Measurements from ENCODE around the gene LARP4.
A peak's percentile ranks its signal among the peaks of the same experiment; 100 is the strongest.
"Not testable (repeated sequence)": the region's sequence is repeated elsewhere in the genome, so short reads cannot be mapped to it uniquely, and the experiment has no call there.

The LARP4 gene

GRCh38 chr12:50483488-50483887 lies 82.8 kb downstream of the LARP4 start:
- DNase-seq: no peak

- no peak for DNase-seq
These were observed 88.1 kb downstream of the LARP4 start for GRCh38 chr12:50488801-50489200.

DNA sequence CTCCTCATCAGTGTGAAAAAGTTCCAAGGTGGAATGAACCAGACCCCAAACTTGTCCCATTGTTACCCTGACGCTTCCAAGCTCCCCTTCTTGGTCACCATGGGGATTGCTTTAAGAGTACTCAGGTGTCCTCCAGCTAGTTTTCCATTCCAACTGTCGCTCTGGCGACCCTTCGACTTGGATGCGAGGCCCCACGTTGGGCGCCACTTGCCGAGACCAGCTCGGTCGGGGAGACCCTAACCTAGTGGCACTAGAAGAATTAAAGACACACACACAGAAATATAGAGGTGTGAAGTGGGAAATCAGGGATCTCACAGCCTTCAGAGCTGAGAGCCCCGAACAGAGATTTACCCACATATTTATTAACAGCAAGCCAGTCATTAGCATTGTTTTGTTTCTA lies 97.4 kb downstream of the LARP4 start:
- DNase-seq: not testable (repeated sequence)

GRCh38 chr12:50504798-50505674 lies 104.4 kb downstream of the LARP4 start, which contains the start of gene DIP2B:
Gene DIP2B, plus strand, starts transcription at chr12:50504985. Its CDS starts 156 bp downstream, at chr12:50505141.
- DNase-seq: peak; percentile 96

- DNase-seq: peak; percentile 43
These were observed 105.2 kb downstream of the LARP4 start for GRCh38 chr12:50505675-50506530.

GRCh38 chr12:50506753-50507473 lies 106.2 kb downstream of the LARP4 start:
- no peak for DNase-seq

GRCh38 chr12:50507474-50507838 lies 106.8 kb downstream of the LARP4 start:
- DNase-seq: no peak

GRCh38 chr12:50507930-50508329 lies 107.2 kb downstream of the LARP4 start:
- DNase-seq: peak; percentile 16

GRCh38 chr12:50508414-50508813 lies 107.7 kb downstream of the LARP4 start:
- no peak for DNase-seq

DNA sequence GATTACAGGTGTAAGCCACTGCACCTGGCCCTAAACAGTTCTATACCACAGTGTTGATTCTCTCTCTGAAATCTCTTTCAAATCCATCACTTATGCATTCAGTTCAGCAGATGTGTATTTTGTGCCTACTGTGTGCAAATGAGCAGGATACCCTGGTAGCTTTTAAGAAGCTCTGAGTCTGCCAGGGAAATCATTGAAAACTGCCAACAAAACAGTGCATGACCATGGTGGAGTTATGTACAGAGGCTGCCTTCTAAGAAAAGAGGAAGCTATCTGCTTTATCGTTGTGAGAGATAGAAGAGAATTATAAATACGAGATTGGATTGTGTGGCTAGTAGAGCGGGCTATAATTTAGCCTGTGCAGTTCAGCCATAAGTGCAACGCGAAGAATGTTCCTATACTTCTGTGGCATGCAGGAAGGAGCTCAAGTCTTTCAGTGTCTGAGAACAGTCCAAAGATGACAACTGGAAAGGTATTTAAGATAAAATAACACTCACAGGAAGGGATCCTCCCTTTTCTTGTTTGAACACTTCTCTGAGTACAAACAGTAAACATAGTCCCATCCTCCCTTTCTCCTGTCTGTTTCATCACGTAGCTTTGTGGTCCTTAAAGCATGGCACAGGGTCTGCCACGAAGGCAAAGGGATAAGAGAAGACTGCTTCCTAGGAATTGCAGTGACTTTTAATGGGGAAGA lies 108.4 kb downstream of the LARP4 start:
- DNase-seq: no peak

GRCh38 chr12:50514526-50515276 lies 114.0 kb downstream of the LARP4 start:
- peak; percentile 62 for DNase-seq

GRCh38 chr12:50515587-50515986 lies 114.9 kb downstream of the LARP4 start:
- DNase-seq: no peak

GRCh38 chr12:50517421-50518048 lies 116.8 kb downstream of the LARP4 start:
- peak; percentile 26 for DNase-seq

DNA sequence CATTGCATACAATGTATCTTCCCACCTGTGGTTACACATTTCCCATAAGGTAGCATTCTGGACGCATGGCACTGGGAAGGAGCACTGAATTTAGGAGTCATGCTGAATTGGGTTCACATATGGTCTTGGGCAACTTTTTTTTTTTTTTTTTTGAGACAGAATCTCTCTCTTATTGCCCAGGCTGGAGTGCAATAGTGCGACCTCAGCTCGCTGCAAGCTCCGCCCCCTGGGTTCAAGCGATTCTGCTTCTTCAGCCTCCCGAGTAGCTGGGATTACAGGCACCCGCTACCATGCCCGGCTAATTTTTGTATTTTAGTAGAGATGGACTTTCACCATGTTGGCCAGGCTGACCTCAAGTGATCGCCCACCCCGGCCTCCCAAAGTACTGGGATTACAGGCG lies 117.4 kb downstream of the LARP4 start:
- DNase-seq: no peak

DNA sequence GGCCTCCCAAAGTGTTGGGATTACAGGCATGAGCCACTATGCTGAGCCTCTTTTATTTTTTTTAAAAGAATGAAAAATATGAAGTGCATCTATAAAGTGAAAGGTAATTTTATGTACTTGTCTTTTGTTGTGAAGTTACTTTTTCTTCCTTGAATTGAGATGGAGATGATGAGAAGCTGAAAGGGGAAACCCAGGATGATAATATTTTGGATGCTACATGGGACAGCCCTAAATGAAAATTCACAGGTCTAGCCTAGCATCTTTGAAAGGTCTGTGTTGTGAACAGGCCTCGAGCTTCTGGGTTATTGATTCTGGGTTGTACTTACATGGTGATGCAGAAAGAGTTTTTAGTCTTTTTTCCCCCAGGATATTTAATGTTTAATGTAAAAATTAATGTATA lies 118.7 kb downstream of the LARP4 start:
- no peak for DNase-seq

DNA sequence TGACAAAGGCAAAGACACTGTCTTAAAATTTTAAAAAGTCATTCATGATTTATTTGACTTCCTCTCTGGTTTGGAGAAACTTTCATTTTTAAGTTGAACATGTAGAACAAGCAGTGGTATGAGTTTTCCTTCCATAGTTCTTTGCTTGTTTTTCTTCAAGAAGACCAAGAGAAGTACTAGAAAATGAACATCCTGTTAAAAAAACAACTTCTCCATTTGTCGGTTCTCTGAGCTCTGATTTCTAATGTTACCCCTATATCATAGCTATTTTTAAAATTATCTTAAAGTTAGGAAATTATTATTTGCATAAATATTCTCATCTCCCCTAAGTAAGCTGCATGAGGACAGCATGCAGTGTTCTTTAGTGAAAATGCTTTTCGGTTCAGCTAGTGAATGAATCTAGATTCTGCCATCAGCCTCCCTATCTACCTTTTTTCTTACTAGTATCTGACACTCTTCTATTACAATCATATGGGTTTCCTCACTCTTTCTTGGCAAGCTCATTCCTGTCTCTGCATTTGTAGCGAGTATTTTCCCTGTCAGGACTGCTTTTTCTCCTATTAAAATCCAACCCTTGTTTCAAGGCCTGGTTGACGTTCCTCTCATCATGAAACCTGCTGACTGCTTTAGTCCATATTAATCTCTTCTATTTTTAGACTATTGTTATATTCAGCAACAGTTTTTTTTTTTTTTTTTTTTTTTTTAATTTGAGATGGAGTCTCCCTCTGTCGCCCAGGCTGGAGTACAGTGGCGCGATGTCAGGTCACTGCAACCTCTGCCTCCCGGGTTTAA lies 119.9 kb downstream of the LARP4 start:
- DNase-seq: no peak

GRCh38 chr12:50521781-50522180 lies 121.1 kb downstream of the LARP4 start:
- not testable (repeated sequence) for DNase-seq

DNA sequence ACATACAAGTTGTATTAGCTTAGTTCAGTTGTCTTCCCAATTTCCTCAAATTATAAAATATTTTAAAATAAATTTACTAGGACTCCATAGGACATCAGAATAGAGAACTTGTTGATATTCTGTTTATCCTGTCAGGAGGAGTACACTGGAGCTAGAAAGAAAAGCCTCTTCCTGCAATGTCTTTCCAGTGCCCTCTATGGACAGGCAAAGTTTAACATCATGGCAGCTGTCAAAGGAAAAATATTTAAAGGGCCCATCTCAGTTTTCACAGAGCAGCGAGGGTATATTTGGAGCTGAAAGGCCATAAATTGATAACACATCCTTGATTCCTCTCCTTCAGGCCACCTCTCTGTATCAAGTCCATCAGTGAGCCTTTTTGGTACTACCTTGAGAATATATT lies 123.1 kb downstream of the LARP4 start:
- no peak for DNase-seq

DNA sequence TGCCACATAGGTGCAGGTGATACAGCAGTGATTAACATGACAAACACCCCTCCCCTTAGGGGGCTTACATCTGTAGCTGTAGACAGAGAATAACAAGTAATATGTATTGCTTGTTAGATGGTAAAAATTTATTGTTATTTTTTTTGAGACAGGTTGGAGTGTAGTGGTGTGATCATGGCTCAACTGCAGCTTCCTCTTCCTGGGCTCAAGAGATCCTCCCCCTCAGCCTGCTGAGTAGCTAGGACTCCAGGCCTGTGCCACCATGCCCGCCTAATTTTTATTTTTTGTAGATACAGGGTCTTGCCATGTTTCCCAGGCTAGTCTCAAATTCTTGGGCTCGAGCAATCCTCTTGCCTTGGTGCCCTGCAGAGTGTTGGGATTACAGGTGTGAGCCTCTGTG lies 123.9 kb downstream of the LARP4 start:
- DNase-seq: no peak

DNA sequence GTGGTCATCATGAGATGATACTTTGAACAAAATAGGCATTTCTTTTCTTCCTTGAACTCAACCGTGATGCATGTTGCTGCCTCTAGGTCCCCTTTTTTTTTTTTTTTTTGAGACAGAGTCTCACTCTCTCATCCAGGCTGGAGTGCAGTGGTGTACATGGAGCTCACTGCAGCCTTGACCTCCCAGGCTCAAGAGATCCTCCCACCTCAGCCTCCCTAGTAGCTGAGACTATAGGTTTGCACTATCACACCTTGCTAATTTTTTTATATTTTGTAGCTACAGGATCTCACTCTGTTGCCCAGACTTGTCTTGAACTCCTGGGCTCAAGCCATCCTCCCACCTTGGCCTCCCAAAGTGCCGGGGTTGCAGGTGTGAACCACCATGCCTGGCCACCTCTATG lies 124.7 kb downstream of the LARP4 start:
- DNase-seq: no peak

- DNase-seq: no peak
These were observed 126.7 kb downstream of the LARP4 start for GRCh38 chr12:50527359-50527726.
